Measurements from ENCODE around the gene MYO1E. TPM values are rescaled to one million over a fixed set of nuclear protein-coding genes. Genes with fewer than 3 reads are reported as not detected.
"Not testable (repeated sequence)": the region's sequence is repeated elsewhere in the genome, so short reads cannot be mapped to it uniquely, and the experiment has no call there.

Gene MYO1E
- total RNA-seq, 4 donors from 2014 or later, result 49.7 to 135 (median 82.2) TPM

DNA sequence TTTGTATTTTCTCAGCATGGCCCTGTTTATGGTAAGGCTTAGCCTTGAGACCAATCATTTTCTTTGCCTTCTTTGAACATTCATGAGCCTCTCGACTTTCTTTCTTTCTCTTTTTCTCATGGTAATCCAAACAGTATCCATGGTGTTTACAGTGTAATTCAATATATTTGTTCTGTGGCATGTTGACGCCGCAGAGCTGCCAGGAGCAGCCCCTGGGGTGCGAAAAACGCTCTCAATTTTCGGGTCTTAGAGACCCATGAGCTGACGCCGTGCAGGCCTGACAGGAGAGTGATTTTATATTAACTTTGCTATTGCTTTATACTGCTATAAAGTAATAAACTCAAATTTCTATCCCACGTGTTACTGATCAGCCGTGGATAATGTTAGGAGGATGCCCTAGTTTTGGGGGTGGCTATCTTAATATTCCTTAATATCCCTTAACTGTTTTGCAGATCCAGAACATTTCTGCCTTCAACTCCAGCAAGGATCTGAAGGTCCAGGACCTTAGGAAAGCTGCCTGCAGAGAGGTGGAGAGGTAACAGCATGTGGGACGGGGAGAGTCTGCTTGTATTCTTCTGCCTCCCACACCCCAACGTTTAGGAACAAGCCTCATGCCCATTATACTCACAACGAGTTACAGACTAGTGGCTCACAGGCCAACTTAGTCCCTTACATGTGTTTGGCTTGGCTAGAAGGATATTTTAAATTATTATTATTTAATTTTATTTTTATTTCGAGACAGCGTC lies 29.3 kb upstream of the MYO1E start:
- TF ChIP-seq POLR2A (IDR thresholded peaks at IDR 0.05), result no peak
- TF ChIP-seq, protein P1, sequence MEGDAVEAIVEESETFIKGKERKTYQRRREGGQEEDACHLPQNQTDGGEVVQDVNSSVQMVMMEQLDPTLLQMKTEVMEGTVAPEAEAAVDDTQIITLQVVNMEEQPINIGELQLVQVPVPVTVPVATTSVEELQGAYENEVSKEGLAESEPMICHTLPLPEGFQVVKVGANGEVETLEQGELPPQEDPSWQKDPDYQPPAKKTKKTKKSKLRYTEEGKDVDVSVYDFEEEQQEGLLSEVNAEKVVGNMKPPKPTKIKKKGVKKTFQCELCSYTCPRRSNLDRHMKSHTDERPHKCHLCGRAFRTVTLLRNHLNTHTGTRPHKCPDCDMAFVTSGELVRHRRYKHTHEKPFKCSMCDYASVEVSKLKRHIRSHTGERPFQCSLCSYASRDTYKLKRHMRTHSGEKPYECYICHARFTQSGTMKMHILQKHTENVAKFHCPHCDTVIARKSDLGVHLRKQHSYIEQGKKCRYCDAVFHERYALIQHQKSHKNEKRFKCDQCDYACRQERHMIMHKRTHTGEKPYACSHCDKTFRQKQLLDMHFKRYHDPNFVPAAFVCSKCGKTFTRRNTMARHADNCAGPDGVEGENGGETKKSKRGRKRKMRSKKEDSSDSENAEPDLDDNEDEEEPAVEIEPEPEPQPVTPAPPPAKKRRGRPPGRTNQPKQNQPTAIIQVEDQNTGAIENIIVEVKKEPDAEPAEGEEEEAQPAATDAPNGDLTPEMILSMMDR (IDR thresholded peaks at IDR 0.05), result no peak
- no peaks in the 10 kb centered on the region for H3K27me3 ChIP-seq
- H3K9me3 ChIP-seq, result no peaks in the 10 kb centered on the region
- no peak overlapping the region for H3K4me3 ChIP-seq
- H3K4me1 ChIP-seq, result peaks cover 0 to 11% (median 0%) of the 10 kb centered on the region in 3 donors
- intact Hi-C loops (cut with DNase I), result no loop called here
- WGBS, 2 donors, result 69 to 70% methylated on average over 15 of the region's 15 CpGs
- H3K27ac ChIP-seq, result no peak overlapping the region
- DNase-seq, result no peak
- no peaks in the 10 kb centered on the region for H3K36me3 ChIP-seq

DNA sequence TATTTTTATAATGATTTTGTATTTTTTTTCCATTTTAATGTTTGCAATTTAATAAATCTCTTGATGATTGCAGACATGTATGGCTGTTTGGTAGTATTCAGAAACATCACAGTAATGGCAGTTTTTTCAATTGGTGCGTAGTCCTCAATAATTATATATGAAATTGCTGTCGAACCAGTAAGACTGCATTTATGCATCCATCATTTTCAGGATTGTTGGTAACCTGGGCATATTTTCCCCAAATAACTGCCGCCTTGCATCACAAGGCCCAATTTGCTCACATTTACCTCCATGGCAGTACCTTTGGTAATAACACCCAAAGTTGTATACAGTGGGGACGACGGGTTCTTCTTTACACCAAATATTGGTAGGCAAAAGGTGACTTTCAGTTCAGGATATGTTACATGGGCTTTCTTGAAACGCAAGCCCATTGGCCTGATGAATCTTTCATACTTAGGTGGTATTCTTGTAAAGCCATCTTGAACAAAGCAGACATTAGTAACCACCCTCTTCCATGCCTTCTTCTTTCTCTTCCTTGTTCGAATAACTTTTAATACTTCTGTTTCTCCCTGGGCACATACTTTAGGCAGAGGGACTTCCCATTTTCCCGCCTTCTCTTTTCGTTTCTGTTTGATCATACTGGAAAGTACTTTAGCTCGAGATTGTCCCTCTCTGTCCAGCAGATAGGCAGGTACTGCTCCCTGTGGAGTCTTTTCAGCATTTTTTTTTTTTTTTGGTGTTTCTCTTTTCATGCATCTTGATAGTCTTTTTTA lies 28.6 kb upstream of the MYO1E start:
- H3K27ac ChIP-seq; H3K27me3 ChIP-seq; H3K9me3 ChIP-seq; H3K4me3 ChIP-seq; intact Hi-C loops (cut with DNase I); DNase-seq; H3K36me3 ChIP-seq: not testable (repeated sequence)
- peaks cover 0 to 11% (median 0%) of the 10 kb centered on the region in 3 donors for H3K4me1 ChIP-seq
- WGBS, 2 donors, result 80 to 85% methylated on average over 10 of the region's 10 CpGs

DNA sequence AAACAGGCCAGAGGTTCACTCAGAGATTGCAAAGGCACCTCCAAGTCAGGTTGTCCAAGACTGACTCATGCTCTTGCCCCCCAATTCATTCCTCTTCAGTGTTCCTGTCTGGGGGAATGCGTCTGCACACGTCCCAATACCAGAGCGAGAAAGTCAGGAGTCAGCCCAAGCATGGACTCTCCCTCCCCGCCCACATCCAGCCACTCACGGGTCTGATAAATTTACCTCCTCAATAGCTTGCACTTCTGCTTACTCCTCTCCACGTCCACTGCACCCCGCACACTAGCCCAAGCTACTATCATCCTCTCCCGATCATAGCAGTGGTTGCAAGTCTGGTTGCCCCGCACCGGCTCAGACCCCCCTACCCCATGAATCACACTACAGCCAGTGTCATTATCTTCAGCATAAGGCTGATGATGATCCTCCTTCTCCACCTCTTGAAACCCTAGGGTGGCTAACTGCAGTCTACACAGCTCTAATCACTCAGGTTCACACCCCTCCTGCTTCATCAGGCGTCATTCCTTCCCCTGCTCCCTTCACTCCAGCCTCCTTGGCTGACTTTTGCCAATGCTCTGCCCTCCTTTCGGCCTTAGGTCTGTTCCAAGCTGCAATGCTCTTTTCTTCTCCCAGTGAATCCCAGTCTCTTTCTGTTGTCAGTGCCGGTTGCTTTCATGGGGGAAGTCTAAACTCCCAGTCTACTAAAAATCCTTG lies 27.6 kb upstream of the MYO1E start:
- DNase-seq, result no peak
- Histone ChIP-seq H3K36me3 (no peaks in the 10 kb centered on the region), H3K9me3 (no peaks in the 10 kb centered on the region), H3K4me1 (peaks cover 0 to 11% (median 0%) of the 10 kb centered on the region in 3 donors), H3K27me3 (no peaks in the 10 kb centered on the region), H3K27ac (no peak overlapping the region), H3K4me3 (no peak overlapping the region)
- 72 to 75% methylated on average over 11 to 13 of the region's 13 CpGs for WGBS, 2 donors
- TF ChIP-seq, protein P1 (IDR thresholded peaks at IDR 0.05), result no peak
- no peak for TF ChIP-seq POLR2A (IDR thresholded peaks at IDR 0.05)
- intact Hi-C loops (cut with DNase I), result no loop called here

DNA sequence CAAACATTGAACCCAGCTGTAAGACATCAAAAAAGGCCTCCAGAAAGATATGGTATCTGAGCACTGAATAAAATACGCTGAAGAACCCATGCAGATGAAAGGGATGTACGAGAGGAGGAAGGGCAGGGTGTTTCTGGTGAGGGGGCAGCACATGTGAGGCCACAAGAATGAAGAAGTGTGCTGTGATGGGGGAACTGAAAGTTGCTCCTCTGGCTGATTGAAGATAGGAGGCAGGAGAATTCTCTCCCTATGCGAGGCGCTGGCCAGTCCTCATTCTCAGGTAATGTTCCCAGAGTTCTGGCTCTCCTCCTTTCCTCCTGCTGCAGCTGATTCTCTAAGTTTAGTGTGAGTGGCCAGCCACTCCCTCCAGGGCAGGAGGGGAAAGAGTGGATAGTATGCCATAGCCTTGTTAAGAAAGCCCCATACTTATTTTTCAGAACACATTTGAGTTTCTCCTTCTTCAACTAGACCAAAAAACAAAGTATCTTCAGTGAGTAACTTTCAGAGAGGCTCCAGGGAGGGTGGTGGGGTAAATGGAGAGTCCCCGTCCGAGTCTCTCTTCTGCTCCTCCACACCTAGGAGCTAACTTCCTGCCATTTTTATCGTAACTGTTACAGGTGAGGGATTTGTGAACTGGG lies 26.9 kb upstream of the MYO1E start:
- 62 to 66% methylated on average over 7 of the region's 7 CpGs for WGBS, 2 donors
- Histone ChIP-seq H3K27me3 (no peaks in the 10 kb centered on the region), H3K4me3 (no peak overlapping the region), H3K27ac (no peak overlapping the region), H3K36me3 (no peaks in the 10 kb centered on the region), H3K4me1 (peaks cover 0 to 11% (median 0%) of the 10 kb centered on the region in 3 donors), H3K9me3 (no peaks in the 10 kb centered on the region)
- TF ChIP-seq, protein P1 (IDR thresholded peaks at IDR 0.05), result no peak
- no peak for TF ChIP-seq POLR2A (IDR thresholded peaks at IDR 0.05)
- no peak for DNase-seq
- intact Hi-C loops (cut with DNase I), result no loop called here

DNA sequence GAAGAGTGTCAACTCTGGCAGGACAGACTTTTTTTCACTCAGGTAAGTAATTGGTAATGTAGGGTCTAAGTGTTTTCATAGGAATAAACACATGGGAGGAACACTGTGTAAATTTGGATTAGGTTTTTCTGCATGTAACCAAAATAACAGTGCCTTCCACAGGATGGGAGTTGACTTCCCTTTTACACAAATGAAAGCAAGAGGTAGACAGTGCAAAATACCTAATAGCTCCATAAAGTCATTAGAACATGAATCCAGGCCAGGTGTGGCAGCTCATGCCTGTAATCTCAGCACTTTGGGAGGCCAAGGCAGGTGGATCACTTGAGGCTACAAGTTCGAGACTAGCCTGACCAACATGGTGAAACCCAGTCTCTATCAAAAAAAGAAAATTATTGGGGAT lies 25.5 kb upstream of the MYO1E start:
- 75 to 88% methylated on average over 1 of the region's 1 CpG for WGBS, 2 donors
- Histone ChIP-seq H3K36me3 (no peaks in the 10 kb centered on the region), H3K9me3 (no peaks in the 10 kb centered on the region), H3K4me3 (no peak overlapping the region), H3K27ac (no peak overlapping the region), H3K27me3 (no peaks in the 10 kb centered on the region), H3K4me1 (peaks cover 0 to 11% (median 0%) of the 10 kb centered on the region in 3 donors)
- no peak for DNase-seq
- intact Hi-C loops (cut with DNase I), result no loop called here
- TF ChIP-seq, protein P1 (IDR thresholded peaks at IDR 0.05), result no peak
- no peak for TF ChIP-seq POLR2A (IDR thresholded peaks at IDR 0.05)
